ENCODE data around the gene YWHAG.

YWHAG gene

GRCh38 chr7:76278540-76278939 is 80.3 kb downstream of the YWHAG start:
- Histone ChIP-seq H3K9ac (ENCODE audit: low read length) (no peak overlapping the region), H3K27ac (ENCODE audit: low read depth, low read length) (no peak overlapping the region), H3K9me3 (ENCODE audit: control insufficient read depth, insufficient read depth, low read depth, low read length) (no peaks in the 10 kb centered on the region), H3K27me3 (ENCODE audit: control insufficient read depth, insufficient read depth, low read length) (peaks cover 55% of the 10 kb centered on the region), H3K4me3 (ENCODE audit: low read depth, low read length) (no peak overlapping the region), H3K4me1 (ENCODE audit: control insufficient read depth, insufficient read depth, low read length) (peaks cover 15% of the 10 kb centered on the region; the same call in 1 of the 2 replicates), H3K36me3 (ENCODE audit: control insufficient read depth, insufficient read depth, low read length) (no peaks in the 10 kb centered on the region)

Measured in HUES6 (cell line).